Inferior parietal cortex (tissue), 1 donor: ENCODE measurements around the gene INO80E.

ENCODE experiments used
- DNase-seq: peaks from one replicate; pipeline ENCODE4 v3.0.0-alpha.2; 2016; ENCODE audit errors: extremely low spot score

Gene INO80E

GRCh38 chr16:29975811-29976511 lies 20.1 kb upstream of the INO80E start:
- peak; percentile 8 for DNase-seq

- DNase-seq, result no peak
These were observed 18.8 kb upstream of the INO80E start for GRCh38 chr16:29977063-29977825.

- no peak for DNase-seq
These were observed 18.0 kb upstream of the INO80E start for GRCh38 chr16:29978081-29978480.

- DNase-seq, result no peak
These were observed 17.3 kb upstream of the INO80E start for GRCh38 chr16:29978564-29979270.

GRCh38 chr16:29982560-29983419 lies 13.3 kb upstream of the INO80E start:
- no peak for DNase-seq

GRCh38 chr16:29983420-29984136 lies 12.5 kb upstream of the INO80E start:
- DNase-seq, result no peak

DNA sequence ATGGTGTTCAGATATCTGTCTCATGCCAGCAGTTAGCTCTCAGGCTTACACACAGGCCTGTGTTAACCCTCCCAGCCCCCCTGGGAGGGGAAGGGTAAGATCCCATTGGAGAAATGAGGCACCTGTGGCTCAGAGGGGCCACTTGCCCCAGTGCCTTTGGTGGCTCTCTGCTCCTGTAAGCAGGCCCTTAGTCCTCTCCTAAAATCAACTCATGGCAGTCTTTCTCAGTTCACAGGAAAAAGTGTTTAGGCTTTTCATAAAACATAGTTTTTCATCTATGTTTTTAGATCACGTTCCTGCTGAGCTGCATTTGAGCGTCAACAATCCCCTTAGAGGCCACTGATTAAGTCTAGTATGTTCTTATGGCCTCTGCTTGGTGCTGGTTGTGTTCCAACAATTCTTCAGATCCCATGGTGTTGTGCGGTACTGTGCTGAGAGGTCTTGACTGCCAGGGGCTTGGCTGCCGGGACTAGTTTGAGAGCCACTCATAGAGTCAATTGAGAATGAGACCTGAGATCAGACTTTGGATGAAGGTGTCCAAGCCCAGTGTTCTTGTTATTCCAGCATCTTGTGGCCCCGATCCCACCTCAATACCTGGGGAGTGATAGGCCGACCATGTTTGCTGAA lies 11.8 kb upstream of the INO80E start:
- DNase-seq, result no peak

- DNase-seq, result no peak
These were observed 11.3 kb upstream of the INO80E start for GRCh38 chr16:29984764-29985147.

- DNase-seq, result no peak
These were observed 10.7 kb upstream of the INO80E start for GRCh38 chr16:29985271-29985811.

DNA sequence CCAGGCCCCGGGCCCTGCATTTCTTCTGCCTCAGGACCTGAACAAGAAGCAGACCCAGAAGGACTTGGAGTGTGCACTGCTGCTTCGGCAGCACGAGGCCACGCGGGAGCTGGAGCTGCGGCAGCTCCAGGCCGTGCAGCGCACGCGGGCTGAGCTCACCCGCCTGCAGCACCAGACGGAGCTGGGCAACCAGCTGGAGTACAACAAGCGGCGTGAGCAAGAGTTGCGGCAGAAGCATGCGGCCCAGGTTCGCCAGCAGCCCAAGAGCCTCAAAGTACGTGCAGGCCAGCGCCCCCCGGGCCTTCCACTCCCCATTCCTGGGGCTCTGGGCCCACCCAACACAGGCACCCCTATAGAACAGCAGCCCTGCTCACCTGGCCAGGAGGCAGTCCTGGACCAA lies 9.8 kb upstream of the INO80E start:
- DNase-seq, result no peak

GRCh38 chr16:29986931-29987330 lies 9.1 kb upstream of the INO80E start:
- no peak for DNase-seq

- DNase-seq, result no peak
These were observed 8.5 kb upstream of the INO80E start for GRCh38 chr16:29987371-29988085.

GRCh38 chr16:29988346-29989075 lies 7.5 kb upstream of the INO80E start:
- no peak for DNase-seq

- DNase-seq, result no peak
These were observed 6.8 kb upstream of the INO80E start for GRCh38 chr16:29989111-29989858.

DNA sequence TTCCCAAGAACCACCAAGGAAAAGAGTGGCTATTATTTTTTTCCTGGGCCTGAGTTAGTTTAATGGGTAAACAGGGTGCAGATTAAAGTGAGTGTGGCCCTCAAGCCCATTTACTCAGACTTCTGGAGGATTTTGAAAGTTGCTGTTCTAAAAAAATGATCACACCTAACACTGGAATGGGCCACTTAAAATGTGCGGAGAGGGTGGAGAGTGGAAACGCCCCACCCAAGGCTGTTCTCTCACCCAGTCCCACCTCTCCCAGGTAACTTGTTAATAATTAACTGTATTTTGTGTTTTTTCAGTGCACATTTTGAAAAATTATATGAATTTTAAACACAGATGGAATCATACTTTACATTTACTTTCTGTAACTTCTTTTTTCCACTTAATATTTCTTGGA lies 6.0 kb upstream of the INO80E start:
- DNase-seq, result no peak

DNA sequence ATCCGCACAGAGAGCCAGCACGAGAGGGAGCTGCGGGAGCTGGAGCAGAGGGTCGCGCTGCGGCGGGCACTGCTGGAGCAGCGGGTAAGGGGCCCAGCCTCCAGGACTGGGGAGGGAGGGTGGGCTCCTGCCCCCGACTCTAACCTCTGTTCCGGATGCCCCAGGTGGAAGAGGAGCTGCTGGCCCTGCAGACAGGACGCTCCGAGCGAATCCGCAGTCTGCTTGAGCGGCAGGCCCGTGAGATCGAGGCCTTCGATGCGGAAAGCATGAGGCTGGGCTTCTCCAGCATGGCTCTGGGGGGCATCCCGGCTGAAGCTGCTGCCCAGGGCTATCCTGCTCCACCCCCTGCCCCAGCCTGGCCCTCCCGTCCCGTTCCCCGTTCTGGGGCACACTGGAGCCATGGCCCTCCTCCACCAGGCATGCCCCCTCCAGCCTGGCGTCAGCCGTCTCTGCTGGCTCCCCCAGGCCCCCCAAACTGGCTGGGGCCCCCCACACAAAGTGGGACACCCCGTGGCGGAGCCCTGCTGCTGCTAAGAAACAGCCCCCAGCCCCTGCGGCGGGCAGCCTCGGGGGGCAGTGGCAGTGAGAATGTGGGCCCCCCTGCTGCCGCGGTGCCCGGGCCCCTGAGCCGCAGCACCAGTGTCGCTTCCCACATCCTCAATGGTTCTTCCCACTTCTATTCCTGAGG lies 5.0 kb upstream of the INO80E start:
- DNase-seq, result no peak

DNA sequence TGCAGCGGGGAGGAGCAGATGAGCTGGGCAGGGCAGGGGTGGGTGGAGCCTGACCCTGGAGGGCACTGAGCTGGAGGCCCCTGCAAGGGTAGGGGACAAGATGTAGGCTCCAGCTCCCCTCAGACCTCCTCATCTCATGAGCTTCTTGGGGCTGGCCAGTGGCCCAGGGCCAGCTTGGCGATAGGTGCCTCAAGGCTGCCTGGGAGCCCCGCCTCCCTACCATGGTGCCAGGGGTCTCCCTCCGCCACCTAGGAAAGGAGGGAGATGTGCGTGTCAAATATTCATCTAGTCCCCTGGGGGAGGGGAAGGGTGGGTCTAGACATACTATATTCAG lies 4.5 kb upstream of the INO80E start:
- DNase-seq, result no peak
